ENCODE results near the gene CD19.
"Not testable (repeated sequence)": the region's sequence is repeated elsewhere in the genome, so short reads cannot be mapped to it uniquely, and the experiment has no call there.

Gene CD19

GRCh38 chr16:28958836-28959235 is 27.1 kb downstream of the CD19 start:
- no peak for DNase-seq (ENCODE audit: low spot score)
- TF ChIP-seq CTCF (IDR thresholded peaks at IDR 0.05; ENCODE audit: extremely low read depth, insufficient read depth, missing control alignments) = no peak
- in situ Hi-C loops (cut with MboI; ENCODE audit: low pct_unique_long_range_greater_than_20kb, low sequenced_read_pairs, unreplicated experiment) = no loop called here

DNA sequence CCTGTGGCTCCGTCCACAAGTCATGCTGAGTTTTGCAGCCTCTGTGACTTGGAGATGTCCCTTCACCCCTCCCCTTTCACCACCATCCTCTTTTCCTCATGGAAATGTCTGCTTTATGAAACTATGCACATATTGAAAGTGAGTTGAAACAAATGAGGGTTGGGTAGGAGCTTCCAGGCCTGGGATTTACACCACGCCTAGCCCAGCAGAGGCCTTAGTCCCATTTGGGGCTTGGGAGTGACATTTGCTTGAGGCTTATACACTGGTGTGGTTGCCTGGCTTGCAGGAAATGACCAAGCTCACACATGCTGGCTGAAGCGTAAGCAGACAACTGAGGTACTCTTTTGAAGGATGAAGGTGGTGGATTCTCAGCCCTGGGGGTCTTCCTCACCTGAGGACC is 32.3 kb downstream of the CD19 start:
- no peak for DNase-seq (ENCODE audit: low spot score)
- in situ Hi-C loops (cut with MboI; ENCODE audit: low pct_unique_long_range_greater_than_20kb, low sequenced_read_pairs, unreplicated experiment) = no loop called here
- no peak for TF ChIP-seq CTCF (IDR thresholded peaks at IDR 0.05; ENCODE audit: extremely low read depth, insufficient read depth, missing control alignments)

- in situ Hi-C loops (cut with MboI; ENCODE audit: low pct_unique_long_range_greater_than_20kb, low sequenced_read_pairs, unreplicated experiment) = no loop called here
- TF ChIP-seq CTCF (IDR thresholded peaks at IDR 0.05; ENCODE audit: extremely low read depth, insufficient read depth, missing control alignments) = no peak
- DNase-seq (ENCODE audit: low spot score) = no peak
Observed at GRCh38 chr16:28964496-28964895, 32.7 kb downstream of the CD19 start.

GRCh38 chr16:28967156-28967555 is 35.4 kb downstream of the CD19 start:
- in situ Hi-C loops (cut with MboI; ENCODE audit: low pct_unique_long_range_greater_than_20kb, low sequenced_read_pairs, unreplicated experiment) = no loop called here
- DNase-seq (ENCODE audit: low spot score) = no peak
- no peak for TF ChIP-seq CTCF (IDR thresholded peaks at IDR 0.05; ENCODE audit: extremely low read depth, insufficient read depth, missing control alignments)

DNA sequence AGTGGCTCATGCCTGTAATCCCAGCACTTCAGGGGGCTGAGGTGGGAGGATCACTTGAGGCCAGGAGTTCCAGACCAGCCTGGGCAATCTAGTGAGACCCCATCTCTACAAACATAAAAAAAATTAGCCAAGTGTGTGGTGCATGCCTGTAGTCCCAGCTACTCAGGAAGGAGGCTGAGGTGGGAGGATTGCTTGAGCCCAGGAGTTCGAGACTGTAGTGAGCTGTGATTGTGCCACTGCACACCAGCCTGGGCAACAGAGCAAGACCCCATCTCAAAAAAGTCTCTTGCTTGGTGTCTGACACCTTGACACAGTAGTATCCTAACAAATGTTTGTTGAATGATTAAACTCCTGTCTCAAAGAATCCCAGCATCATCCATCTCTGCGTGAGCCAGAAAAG is 37.9 kb downstream of the CD19 start:
- DNase-seq (ENCODE audit: low spot score); in situ Hi-C loops (cut with MboI; ENCODE audit: low pct_unique_long_range_greater_than_20kb, low sequenced_read_pairs, unreplicated experiment): not testable (repeated sequence)

- no peak for DNase-seq (ENCODE audit: low spot score)
- in situ Hi-C loops (cut with MboI; ENCODE audit: low pct_unique_long_range_greater_than_20kb, low sequenced_read_pairs, unreplicated experiment) = no loop called here
- peak; percentile 56 for TF ChIP-seq CTCF (IDR thresholded peaks at IDR 0.05; ENCODE audit: extremely low read depth, insufficient read depth, missing control alignments)
Observed at GRCh38 chr16:28974007-28974436, 42.3 kb downstream of the CD19 start.

DNA sequence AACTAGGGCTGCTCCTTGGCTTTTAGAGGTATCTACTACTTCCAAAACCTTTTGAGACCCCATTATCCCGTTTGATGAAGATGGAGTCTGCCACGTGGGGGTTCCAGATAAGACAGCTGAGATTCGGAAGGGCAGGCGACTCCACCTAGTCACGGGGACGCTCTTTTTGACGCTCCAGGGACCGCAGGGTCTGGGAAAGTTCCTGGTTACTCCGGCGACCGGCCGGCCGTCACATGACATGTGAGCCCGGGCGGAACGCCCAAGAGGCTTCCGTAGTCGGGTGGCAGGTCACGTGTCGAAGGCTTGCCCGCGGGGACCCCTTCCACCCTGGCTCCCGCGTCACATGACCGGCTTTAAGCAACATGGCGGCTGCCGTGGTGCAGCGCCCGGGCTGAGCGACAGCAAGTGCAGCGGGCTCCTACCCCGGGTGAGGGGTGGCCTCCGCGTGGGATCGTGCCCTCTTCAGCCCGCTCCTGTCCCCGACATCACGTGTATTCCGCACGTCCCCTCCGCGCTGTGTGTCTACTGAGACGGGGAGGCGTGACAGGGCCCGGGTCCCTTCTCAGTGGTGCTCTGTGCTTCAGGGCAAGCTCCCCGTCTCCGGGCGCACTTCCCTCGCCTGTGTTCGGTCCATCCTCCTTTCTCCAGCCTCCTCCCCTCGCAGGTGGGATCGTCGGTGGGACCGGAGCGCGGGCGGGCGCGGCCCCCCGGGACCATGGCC is 42.8 kb downstream of the CD19 start, which contains the start of gene SPNS1:
SPNS1 (plus strand) TSS at position 342 of the 721 bp plus-strand sequence; CDS start at position 716, 374 bp downstream.
- DNase-seq (ENCODE audit: low spot score) = peak; percentile 99
- in situ Hi-C loops (cut with MboI; ENCODE audit: low pct_unique_long_range_greater_than_20kb, low sequenced_read_pairs, unreplicated experiment) = no loop called here
- no peak for TF ChIP-seq CTCF (IDR thresholded peaks at IDR 0.05; ENCODE audit: extremely low read depth, insufficient read depth, missing control alignments)

All from GM13977 (cell line).